Measurements from ENCODE around the gene PRELID1.

Gene PRELID1

DNA sequence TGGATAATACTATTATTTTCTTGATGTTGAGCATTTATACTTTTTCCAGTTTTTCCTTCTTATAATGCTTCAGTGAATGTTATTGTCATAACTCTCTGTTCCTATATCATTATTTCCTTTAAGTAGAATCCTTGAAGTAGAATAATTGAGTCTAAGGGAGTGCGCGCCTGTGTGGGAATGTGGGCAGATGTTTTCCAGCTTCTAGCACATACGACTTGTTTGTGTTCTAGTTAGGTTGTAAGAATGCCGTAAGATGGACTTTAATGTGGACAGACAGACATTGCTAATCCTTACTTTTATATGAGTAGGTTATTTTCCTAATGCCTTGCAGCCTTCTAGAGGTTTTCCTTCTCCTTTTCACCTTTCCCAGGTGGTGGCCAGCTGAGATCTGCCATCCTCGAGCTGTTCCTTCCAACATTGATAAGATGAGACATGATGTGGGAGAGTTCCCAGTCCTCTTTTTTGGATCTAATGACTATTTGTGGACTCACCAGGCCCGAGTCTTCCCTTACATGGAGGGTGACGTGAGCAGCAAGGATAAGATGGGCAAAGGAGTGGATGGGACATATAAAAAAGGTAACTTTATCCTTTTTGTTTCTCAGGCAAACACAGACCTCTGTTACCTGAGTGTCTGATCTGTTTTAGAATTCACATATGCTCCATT is 34.2 kb upstream of the PRELID1 start:
- TF ChIP-seq CTCF (conservative IDR thresholded peaks at IDR 0.05; ENCODE audit: low read length): no peak
- no peak for DNase-seq (ENCODE audit: low read depth)
- H3K4me3 ChIP-seq (ENCODE audit: low read length): no peak overlapping the region

DNA sequence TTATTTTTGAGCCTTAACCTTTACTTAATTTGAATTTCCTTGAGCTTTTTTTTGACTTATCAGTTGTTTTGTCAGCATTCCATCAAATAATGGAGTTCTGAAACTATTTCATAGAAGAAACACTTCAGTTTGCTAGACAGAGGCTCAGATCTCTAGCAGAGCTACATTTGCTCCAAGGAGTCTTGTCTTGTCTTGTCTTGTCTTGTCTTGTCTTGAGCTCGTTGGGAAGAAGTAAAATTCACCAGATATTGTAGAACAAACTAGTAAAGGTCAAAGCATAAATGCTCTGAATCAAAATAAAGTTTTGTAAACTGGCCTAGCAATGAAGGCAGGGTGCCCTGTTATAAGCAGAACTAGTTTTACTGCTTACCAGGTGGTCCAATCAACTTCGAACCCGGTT is 33.6 kb upstream of the PRELID1 start:
- TF ChIP-seq CTCF (conservative IDR thresholded peaks at IDR 0.05; ENCODE audit: low read length): no peak
- H3K4me3 ChIP-seq (ENCODE audit: low read length): no peak overlapping the region
- no peak for DNase-seq (ENCODE audit: low read depth)

GRCh38 chr5:177270653-177271052 is 32.9 kb upstream of the PRELID1 start:
- H3K4me3 ChIP-seq (ENCODE audit: low read length): no peak overlapping the region
- TF ChIP-seq CTCF (conservative IDR thresholded peaks at IDR 0.05; ENCODE audit: low read length): no peak
- DNase-seq (ENCODE audit: low read depth): no peak

DNA sequence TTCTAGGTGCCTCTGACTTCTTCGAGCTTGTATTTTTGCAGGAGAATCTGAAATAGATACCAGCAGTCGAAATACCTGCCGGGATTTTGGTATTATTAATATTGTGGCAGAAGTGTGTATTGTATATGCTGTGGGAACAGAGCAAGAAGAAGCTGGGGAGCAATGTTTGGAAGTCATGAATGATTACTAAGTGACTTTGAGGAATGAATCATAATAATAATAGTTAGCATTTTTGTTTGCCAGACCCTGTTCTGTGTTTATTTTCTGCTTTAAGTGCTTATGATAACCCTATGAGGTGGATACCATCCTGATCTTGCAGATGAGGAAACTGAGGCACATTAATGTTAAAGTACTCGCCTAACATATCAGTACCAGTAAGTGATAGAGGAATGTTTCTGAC is 32.5 kb upstream of the PRELID1 start:
- DNase-seq (ENCODE audit: low read depth): no peak
- no peak overlapping the region for H3K4me3 ChIP-seq (ENCODE audit: low read length)
- no peak for TF ChIP-seq CTCF (conservative IDR thresholded peaks at IDR 0.05; ENCODE audit: low read length)

- TF ChIP-seq CTCF (conservative IDR thresholded peaks at IDR 0.05; ENCODE audit: low read length): no peak
- DNase-seq (ENCODE audit: low read depth): no peak
- no peak overlapping the region for H3K4me3 ChIP-seq (ENCODE audit: low read length)
These were observed 27.7 kb upstream of the PRELID1 start for GRCh38 chr5:177275883-177276282.

DNA sequence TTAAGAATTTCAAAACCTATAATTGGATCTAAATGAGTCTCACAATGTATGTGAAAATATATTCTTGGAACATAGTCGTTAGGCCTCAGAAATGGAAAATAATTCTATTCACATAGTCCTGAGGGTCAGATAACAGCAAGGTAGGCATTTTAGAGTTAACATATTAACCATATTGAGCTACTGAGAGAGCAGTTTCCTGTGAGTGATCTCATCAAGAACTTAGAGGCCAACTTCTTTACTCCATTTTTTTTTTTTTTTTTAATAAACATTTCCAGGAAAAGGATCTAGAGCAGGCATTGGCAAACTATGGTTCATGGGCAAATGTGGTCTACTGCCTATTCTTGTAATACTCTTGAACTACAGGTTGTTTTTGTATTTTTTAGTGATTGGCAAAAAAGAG is 26.7 kb upstream of the PRELID1 start:
- no peak overlapping the region for H3K4me3 ChIP-seq (ENCODE audit: low read length)
- no peak for DNase-seq (ENCODE audit: low read depth)
- no peak for TF ChIP-seq CTCF (conservative IDR thresholded peaks at IDR 0.05; ENCODE audit: low read length)

DNA sequence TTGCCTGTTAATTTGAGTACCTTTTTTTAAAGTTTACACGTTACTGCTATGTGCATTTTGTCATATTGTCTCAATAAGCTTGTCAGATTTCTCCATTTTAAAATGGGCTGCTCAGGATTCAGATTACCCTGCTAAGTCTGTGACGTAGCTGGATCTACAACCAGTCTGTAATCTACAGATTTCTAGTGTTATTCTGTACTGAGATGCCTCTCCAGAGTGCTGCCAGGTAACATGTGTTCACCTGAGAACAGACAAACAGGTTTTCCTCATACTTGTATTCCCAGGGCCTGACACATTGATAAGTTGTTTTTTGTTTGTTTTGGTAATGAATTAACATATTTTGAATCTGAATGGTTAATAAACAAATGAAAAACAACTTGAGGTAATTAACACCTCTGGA is 15.4 kb upstream of the PRELID1 start:
- no peak overlapping the region for H3K4me3 ChIP-seq (ENCODE audit: low read length)
- no peak for TF ChIP-seq CTCF (conservative IDR thresholded peaks at IDR 0.05; ENCODE audit: low read length)

More for the DNA sequence above, 15.4 kb upstream of the PRELID1 start:
- no peak for DNase-seq (ENCODE audit: low read depth)
